GM23338 (cell line): Measurements from ENCODE around the gene ARAP1. TPM values are rescaled to one million over a fixed set of nuclear protein-coding genes. Genes with fewer than 3 reads are reported as not detected.

ENCODE experiments used
- ATAC-seq: fragments of 200-7000 bp; cut with Tn5 transposase; 3 replicates; pipeline ENCODE4 v1.9.1; 2020
- DNase-seq: peaks from one replicate; pipeline ENCODE4 v3.0.0-alpha.2; 2015; ENCODE audit warnings: low spot score
- H2AFZ ChIP-seq: fragments of 200-600 bp; sonication (generic); 2 replicates; pipeline ENCODE4 v1.8.0; 2016; ENCODE audit warnings: antibody characterized with exemption, mild to moderate bottlenecking, moderate library complexity
- H3F3A ChIP-seq: fragments of 200-600 bp; sonication (generic); replicated peaks from 2 replicates; pipeline ENCODE4 v1.8.0; 2017; ENCODE audit warnings: antibody characterized with exemption, mixed run types, low read depth
- H3K27ac ChIP-seq: fragments of 200-600 bp; sonication (generic); 2 replicates; pipeline ENCODE4 v1.6.1; 2016; ENCODE audit warnings: low read depth
- H3K27me3 ChIP-seq: fragments of 200-600 bp; sonication (generic); 2 replicates; pipeline ENCODE4 v1.8.0; 2016; ENCODE audit warnings: mild to moderate bottlenecking, mixed run types, moderate library complexity; ENCODE audit not compliant: insufficient read depth
- H3K36me3 ChIP-seq: fragments of 200-600 bp; sonication (generic); 2 replicates; pipeline ENCODE4 v1.8.0; 2016; ENCODE audit warnings: mild to moderate bottlenecking; ENCODE audit not compliant: insufficient read depth
- H3K4me1 ChIP-seq: fragments of 200-600 bp; sonication (generic); 2 replicates; pipeline ENCODE4 v1.8.0; 2016; ENCODE audit warnings: mild to moderate bottlenecking, moderate library complexity; ENCODE audit not compliant: insufficient read depth
- H3K4me2 ChIP-seq: fragments of 200-600 bp; sonication (generic); 2 replicates; pipeline ENCODE4 v1.7.1; 2017; ENCODE audit warnings: mixed run types
- H3K4me3 ChIP-seq: fragments of 200-600 bp; sonication (generic); 2 replicates; pipeline ENCODE4 v1.6.1; 2016; ENCODE audit warnings: mixed run types
- H3K79me2 ChIP-seq: fragments of 200-600 bp; sonication (generic); replicated peaks from 2 replicates; pipeline ENCODE4 v1.8.0; 2017; ENCODE audit warnings: mild to moderate bottlenecking; ENCODE audit not compliant: insufficient read depth
- H3K9me2 ChIP-seq: fragments of 200-600 bp; sonication (generic); 2 replicates; pipeline ENCODE4 v1.8.0; 2017; ENCODE audit not compliant: insufficient read depth
- H4K20me1 ChIP-seq: fragments of 200-600 bp; sonication (generic); replicated peaks from 2 replicates; pipeline ENCODE4 v1.8.0; 2017; ENCODE audit warnings: mild to moderate bottlenecking; ENCODE audit not compliant: insufficient read depth
- H3K27ac Mint-ChIP-seq: 2 replicates; pipeline ENCODE4 v1.8.0; 2020; ENCODE audit warnings: inconsistent platforms, mild to moderate bottlenecking, moderate library complexity, mixed read lengths
- H3K27me3 Mint-ChIP-seq: 3 replicates; pipeline ENCODE4 v1.8.0; 2022; ENCODE audit warnings: low read depth, mild to moderate bottlenecking, moderate library complexity, mixed read lengths, inconsistent platforms; ENCODE audit not compliant: insufficient read depth, poor library complexity
- H3K36me3 Mint-ChIP-seq: 3 replicates; pipeline ENCODE4 v1.8.0; 2021; ENCODE audit warnings: low read depth, mild to moderate bottlenecking, inconsistent platforms, moderate library complexity, mixed read lengths
- H3K4me1 Mint-ChIP-seq: 3 replicates; pipeline ENCODE4 v1.8.0; 2020; ENCODE audit warnings: mild to moderate bottlenecking, inconsistent platforms, mixed read lengths
- H3K4me3 Mint-ChIP-seq: 3 replicates; pipeline ENCODE4 v1.8.0; 2021; ENCODE audit warnings: moderate library complexity, mild to moderate bottlenecking, inconsistent platforms, mixed read lengths
- H3K9me3 Mint-ChIP-seq: 3 replicates; pipeline ENCODE4 v1.8.0; 2020; ENCODE audit warnings: moderate library complexity, mild to moderate bottlenecking, inconsistent platforms, mixed read lengths
- CTCF ChIP-seq, 2 experiments: fragments of 200-600 bp in 1 of 2; sonication (generic) in 1 of 2; conservative IDR thresholded peaks; 2 replicates each; pipeline versions ENCODE4 v1.5.1 to v1.6.1; 2016 to 2017; ENCODE audit warnings: antibody characterized with exemption in 2 of 2, low read depth in 2 of 2, mild to moderate bottlenecking in 2 of 2, moderate library complexity in 1 of 2
- EZH2phosphoT487 ChIP-seq: fragments of 200-600 bp; sonication (generic); IDR thresholded peaks from one replicate; pipeline ENCODE4 v1.8.1; 2018; ENCODE audit warnings: antibody characterized with exemption; ENCODE audit not compliant: unreplicated experiment
- JUNB ChIP-seq: IDR thresholded peaks from one replicate; pipeline ENCODE4 v1.6.1; 2016; ENCODE audit warnings: antibody characterized with exemption; ENCODE audit not compliant: unreplicated experiment
- NANOG ChIP-seq: IDR thresholded peaks from 2 replicates; pipeline ENCODE4 v1.6.1; 2016; ENCODE audit warnings: antibody characterized with exemption, borderline replicate concordance
- POLR2AphosphoS5 ChIP-seq: IDR thresholded peaks from 2 replicates; pipeline ENCODE4 v1.6.1; 2016; ENCODE audit warnings: antibody characterized with exemption, low read depth
- REST ChIP-seq: IDR thresholded peaks from one replicate; pipeline ENCODE4 v1.6.1; 2018; ENCODE audit warnings: antibody characterized with exemption; ENCODE audit not compliant: unreplicated experiment
- ZNF331 ChIP-seq: fragments of 250-450 bp; sonication (Bioruptor Pico); IDR thresholded peaks from 2 replicates; pipeline ENCODE4 v1.5.0; 2020; ENCODE audit warnings: low read depth, mild to moderate bottlenecking, moderate library complexity
- ZNF462 ChIP-seq: fragments of 250-450 bp; sonication (Bioruptor Pico); IDR thresholded peaks from 2 replicates; pipeline ENCODE4 v1.5.0; 2020; ENCODE audit warnings: mild to moderate bottlenecking, moderate library complexity
- polyA plus RNA-seq: library from polyadenylated mRNA; unstranded; fragments of >200 nt; fragmentation: Nextera tagmentation; extraction: Ambion mirVana; gene quantifications from 2 replicates; pipeline ENCODE4 v1.2.1, GENCODE V29; 2016
- total RNA-seq: library from RNA; depleted of rRNA; stranded (reverse); fragments of >200 nt; shearing (Covaris generic); gene quantifications from 2 replicates; pipeline ENCODE4 v1.2.3, GENCODE V29; 2014

The ARAP1 gene
- total and polyA plus RNA-seq, 2 experiments from 2014 or later: 24.5 to 116 TPM

- TF ChIP-seq CTCF (conservative IDR thresholded peaks at IDR 0.05; ENCODE audit: low read depth in 2 of 2): no peak
- TF ChIP-seq ZNF331 (CRISPR knock-in tag): no peak
- no peak for TF ChIP-seq NANOG
Observed at GRCh38 chr11:72777755-72778278, 25.6 kb upstream of the ARAP1 start (continued).

GRCh38 chr11:72776844-72777754 is 24.9 kb upstream of the ARAP1 start:
- H3K9me3 Mint-ChIP-seq: no peaks in the 10 kb centered on the region
- no peak for DNase-seq
- H3K36me3 Mint-ChIP-seq: no peaks in the 10 kb centered on the region; the same call in 2 of the 3 replicates
- peaks cover under 1% of the 10 kb centered on the region; the same call in 1 of the 2 replicates for H3K4me1 ChIP-seq
- H3K79me2 ChIP-seq: no peaks in the 10 kb centered on the region
- no peak overlapping the region for H2AFZ ChIP-seq
- no peaks in the 10 kb centered on the region for H4K20me1 ChIP-seq
- H3K4me1 Mint-ChIP-seq: peaks cover 16% of the 10 kb centered on the region
- H3K27me3 ChIP-seq: peaks cover 14% of the 10 kb centered on the region
- no peak overlapping the region for H3K4me2 ChIP-seq
- no peaks in the 10 kb centered on the region for H3F3A ChIP-seq
- no peaks in the 10 kb centered on the region for H3K36me3 ChIP-seq
- no peak for ATAC-seq
- no peak overlapping the region for H3K4me3 Mint-ChIP-seq
- H3K27ac ChIP-seq: no peak overlapping the region
- no peak overlapping the region for H3K27ac Mint-ChIP-seq
- H3K4me3 ChIP-seq: no peak overlapping the region
- H3K9me2 ChIP-seq: no peaks in the 10 kb centered on the region
- peaks cover 10% of the 10 kb centered on the region for H3K27me3 Mint-ChIP-seq
- TF ChIP-seq EZH2phosphoT487: no peak
- no peak for TF ChIP-seq CTCF (conservative IDR thresholded peaks at IDR 0.05; ENCODE audit: low read depth in 2 of 2)
- TF ChIP-seq ZNF331 (CRISPR knock-in tag): no peak
- TF ChIP-seq REST: no peak
- TF ChIP-seq POLR2AphosphoS5: no peak
- no peak for TF ChIP-seq ZNF462
- TF ChIP-seq JUNB: no peak
- no peak for TF ChIP-seq NANOG
